ENCODE measurements around the gene UTF1.

UTF1 gene

DNA sequence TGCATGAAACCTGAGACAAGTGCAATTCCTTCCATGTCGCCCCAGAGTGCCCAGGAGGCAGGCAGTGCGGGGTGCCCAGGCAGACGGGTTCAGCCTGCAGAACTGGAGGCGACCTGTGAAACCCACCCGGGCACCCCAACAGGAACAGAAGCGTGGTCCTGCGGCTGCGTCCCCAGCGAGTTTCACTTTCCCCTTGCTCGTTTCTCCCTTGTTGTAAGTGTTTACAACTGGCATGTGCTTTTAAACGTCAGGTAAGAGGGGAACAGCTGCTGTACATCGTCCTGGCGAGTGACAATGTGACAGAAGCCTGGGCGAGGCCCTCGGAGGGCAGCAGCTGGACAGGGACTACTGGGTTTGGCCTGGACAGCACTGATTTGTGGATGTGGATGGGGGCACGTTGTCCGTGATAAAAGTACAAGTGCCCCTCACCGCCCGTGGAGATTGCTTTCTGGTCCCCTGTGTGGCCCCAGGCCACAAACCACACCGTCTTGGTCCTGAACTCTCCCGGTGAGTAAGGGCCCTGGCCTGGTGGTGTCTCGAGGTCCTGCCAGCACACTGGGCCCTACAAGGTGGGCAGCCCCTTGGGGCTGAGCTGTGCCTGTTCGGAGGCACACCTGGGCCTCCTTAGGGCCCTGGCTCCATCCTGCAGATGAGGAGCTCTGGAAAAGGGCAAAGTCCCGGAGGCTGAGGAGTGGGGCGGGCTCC lies 11.6 kb downstream of the UTF1 start:
- FAIRE-seq (peak; percentile 67), DNase-seq (ENCODE audit: extremely low spot score, insufficient read length, low read depth) (no peak)

DNA sequence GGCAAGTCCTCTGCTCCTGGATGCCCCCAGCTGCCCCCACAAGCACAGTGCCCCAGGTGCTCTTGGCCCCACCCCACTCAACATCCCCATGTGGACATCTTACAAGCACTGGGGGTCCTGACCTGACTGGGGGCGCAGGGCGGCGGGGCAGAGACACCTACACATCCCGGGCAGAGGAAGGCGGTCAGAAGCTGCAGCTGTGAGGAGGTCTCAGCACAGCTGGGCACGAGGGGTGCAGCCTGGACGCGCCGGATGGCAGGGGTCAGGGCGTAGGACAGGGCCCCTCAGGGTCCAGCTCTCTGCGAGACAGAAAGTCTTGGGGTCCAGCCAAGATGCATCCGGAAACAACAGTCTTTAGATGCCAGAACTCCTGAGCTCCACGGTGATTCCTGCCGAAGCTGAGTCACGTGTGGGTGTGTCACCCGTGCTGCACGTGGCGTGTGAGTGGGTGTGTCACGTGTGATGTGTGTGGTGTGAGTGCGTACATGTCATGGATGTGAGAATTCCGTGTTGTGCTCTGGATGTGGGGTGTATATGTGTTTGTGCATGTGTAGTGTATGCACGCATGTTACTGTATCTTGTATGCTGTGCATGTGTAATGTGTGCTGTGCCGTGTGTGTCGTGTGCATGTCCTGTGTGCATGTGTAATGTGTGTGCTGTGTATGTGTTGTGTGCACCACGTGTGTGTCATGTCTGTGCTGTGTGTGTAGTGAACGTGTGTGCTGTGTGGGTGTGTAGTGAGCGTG lies 12.8 kb downstream of the UTF1 start:
- DNase-seq (ENCODE audit: extremely low spot score, insufficient read length, low read depth) (no peak), FAIRE-seq (no peak)

DNA sequence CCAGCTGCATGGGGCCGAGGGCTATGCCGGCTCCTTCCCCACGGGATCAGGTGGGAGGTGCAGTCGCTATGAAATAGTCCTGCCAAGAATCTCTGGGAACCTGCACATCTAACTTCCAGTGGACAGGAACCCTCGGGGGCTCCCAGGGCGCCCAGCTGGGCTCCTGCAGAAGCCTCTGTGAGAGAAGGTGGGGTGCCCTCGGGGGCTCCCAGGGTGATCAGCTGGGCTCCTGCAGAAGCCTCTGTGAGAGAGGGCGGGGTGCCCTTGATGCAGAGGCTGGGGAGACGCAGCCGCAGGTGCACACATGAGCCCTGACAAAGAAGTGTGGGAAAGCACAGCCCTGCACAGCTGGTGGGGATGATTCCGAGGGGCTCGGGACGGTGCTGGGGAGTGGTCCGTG lies 13.6 kb downstream of the UTF1 start:
- DNase-seq (ENCODE audit: extremely low spot score, insufficient read length, low read depth) (no peak), FAIRE-seq (no peak)

DNA sequence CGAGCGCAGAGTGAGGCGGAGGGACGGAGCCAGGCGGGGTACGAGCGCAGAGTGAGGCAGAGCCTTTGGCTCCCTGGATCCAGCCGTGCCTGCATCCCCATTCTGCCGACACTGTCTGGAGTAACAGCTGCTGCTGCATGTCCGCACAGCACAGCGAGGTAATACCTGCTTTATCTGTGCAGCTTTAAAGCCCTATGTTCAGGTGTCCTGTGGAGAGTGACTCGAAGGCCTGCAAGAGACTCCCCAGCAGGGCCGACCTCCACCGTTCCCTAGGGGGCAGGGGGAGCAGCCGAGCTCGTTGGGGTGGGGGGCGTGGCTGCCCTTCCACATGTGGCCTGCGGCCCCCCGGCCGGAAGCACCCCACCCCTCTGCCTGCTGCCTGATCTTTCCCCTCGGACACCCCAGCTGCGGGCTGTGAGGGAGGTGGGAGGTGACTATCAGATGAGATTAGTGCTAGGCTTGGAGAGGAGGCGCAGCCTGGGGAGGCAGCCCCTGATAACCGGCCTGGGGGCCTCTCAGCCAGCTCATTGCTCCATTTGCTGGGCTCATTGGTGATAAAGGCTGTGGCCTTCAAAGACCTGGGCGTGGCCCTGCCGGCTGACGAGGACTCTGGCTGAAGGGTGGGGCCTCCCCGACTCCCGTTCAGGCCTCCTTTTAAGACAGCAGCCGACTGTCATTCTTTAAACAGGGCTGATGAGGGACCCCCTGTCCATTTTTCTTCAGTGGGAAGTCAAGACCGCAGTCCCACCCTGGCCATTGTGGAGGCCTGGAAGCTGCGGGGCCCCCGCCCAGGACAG lies 15.6 kb downstream of the UTF1 start:
- no peak for FAIRE-seq
- no peak for DNase-seq (ENCODE audit: extremely low spot score, insufficient read length, low read depth)

DNA sequence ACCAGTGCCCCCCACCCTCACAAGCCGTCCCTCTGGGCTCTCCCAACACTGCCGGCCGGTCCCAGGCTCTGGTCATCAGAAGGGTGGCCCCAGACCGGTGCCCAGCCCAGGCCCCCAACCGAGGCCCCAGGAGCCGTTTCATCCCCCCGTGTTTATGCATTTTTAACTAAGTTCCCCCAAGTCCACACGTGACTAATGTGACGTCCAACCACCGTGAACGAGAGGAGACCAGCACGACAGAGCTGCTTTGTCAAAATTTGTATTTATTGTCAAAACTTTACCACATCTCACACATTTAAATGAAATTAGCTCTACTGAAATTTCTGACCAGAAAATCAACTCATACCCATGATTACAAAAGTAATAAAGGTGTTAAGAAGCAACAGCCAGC lies 16.2 kb downstream of the UTF1 start:
- FAIRE-seq: no peak
- DNase-seq (ENCODE audit: extremely low spot score, insufficient read length, low read depth): no peak

DNA sequence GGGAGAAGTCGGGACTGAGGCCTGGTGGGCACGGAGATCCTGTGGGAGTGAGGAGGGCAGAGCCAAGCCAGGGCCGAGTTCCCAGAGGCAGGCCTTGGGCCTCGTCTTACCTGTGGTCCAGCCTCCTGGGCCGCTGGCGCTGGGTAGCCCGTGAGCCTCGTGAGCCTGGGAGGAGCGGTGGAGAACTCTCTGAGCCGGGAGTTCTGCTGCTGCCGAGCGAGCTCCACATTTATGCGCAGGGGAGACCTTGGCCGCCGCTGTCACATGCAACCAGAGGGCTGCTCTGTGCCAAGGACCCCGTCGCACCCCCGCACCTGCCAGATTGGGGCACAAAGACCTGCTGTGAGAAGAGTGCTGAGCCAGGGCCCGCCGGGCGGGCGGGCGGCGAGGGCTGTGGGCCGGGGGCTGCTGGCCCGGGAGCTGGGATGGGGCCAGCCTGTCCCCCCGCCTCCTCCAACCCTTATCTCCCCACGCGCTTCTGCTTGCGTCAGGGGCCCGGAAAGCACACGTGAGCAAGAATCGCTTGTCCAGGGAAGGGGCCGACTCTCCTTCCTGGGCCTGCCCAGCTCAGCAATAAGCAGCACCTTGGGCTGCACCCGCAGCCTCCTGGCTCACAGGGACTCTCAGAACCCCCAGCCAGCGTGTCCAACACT lies 17.8 kb downstream of the UTF1 start:
- no peak for DNase-seq (ENCODE audit: extremely low spot score, insufficient read length, low read depth)
- no peak for FAIRE-seq

DNA sequence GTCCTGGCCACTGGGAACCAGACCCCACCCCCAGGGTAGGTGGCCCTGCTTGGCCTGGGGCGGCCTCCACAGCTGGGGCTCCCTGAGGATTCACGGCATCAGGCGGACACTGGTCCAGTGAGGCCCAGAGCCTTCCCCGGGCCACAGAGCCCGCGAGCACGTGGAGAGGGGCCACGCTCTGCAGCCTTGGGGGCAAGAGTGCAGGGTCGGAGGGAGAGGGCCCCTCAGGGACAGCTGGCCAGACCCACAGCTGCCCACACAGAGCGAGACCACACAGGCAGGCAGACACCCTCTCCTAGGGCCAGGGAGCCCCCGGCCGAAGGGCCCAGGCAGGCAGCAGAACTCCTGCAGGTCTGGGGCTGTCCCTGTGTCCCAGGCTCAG lies 18.3 kb downstream of the UTF1 start:
- DNase-seq (ENCODE audit: extremely low spot score, insufficient read length, low read depth): no peak
- no peak for FAIRE-seq

DNA sequence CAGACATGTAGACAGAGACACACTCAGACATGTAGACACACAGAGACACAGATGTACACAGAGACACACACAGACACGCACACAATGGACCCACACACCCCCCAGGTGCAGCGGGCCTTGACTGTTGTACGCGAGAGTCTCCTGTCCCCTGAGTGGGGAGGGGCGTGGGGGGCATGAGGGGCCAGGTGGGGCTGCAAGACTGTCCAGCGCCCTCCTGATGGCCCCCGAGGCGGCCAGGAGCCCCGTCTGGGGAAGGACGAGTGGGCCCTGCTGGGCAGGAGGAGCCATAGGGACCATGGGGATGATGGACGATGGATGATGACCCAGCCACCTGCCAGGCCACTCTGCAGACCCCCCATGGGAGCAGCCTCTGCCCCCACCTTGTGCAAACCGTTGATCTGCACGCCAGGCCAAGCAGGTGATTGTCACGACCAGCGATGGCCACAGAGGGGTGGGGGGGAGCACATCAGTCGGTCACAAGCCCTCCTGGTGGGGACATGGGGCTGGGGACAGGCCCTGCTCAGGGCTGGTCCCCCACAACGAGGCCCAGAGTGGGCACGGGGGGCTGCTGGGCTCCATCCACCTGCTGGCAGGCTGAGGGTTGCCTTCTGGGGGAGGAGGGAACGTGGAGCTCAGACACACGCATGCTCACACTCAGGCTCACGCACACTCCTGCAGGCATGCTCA lies 19.2 kb downstream of the UTF1 start:
- DNase-seq (ENCODE audit: extremely low spot score, insufficient read length, low read depth) (no peak), FAIRE-seq (no peak)

DNA sequence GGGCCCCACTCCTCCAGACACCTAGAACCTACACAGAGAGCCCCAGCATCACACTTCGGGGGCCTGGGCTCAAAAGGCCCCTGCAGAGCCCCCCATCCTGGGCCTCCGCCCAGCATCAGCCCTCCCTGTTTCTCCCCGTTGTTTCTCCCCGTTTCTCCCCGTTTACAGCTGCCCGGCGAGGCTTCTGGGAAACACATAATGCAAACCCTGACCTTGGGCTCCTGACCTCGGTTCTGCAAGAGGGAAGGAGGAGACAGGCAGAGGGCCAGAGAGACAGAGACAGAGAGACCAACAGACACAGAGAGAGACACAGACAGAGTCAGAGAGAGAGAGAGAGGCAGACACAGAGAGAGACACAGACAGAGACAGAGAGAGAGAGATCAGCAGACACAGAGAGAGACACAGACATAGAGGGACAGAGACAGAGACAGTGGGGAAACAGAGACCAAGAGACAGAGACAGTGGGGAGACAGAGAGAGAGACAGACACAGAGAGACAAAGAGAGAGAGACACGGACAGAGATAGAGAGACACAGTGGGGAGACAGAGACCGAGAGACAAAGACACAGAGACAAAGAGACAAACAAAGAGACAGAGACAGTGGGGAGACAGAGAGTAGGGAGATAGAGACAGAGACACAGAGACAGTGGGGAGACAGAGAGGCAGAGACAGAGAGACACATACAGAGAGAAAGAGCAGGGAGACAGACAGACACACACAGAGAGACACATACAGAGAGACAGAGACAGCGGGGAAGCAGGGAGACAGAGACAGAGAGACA lies 20.1 kb downstream of the UTF1 start:
- no peak for FAIRE-seq

DNA sequence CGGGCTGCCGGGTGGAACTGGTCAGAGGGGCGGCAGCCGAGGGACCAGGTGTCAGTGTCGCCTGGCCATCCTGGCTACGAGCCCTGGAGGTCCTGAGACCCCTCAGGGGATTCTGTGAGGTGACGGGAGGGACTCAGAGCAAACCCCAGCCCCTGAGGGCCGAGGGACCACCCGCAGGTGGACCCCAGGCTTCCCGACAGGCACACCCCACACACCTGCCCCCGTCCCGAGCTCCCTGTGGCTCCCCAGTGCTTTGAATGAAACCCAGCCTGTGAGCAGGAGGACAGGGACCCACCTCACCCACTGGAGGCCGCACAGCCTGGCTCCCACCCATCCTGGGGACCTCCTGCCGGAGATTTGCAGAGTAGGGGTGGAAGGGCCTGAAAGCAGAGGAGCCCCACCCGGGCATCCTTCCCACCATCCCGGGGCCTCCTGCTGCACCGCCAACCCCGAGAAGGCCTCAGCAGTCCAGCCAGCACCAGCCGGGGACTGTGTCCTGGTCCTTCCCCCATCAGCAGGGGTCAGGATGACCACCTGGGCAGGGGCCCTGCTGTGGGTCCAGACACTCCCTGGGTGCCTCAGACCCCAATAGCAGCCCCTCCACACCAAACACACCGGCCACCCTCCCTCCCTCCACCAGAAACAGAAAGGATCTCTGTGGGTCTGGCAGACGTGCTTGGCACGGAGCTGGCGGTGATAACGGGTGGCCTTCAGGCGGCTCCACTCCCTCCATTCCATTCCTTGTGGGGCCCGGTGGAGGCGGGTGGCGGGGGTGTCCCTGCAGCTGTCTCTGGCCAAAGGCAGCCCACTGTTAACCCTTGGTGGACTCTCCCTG lies 21.6 kb downstream of the UTF1 start:
- FAIRE-seq: no peak

More for the DNA sequence above, 20.1 kb downstream of the UTF1 start:
- no peak for DNase-seq (ENCODE audit: extremely low spot score, insufficient read length, low read depth)

DNA sequence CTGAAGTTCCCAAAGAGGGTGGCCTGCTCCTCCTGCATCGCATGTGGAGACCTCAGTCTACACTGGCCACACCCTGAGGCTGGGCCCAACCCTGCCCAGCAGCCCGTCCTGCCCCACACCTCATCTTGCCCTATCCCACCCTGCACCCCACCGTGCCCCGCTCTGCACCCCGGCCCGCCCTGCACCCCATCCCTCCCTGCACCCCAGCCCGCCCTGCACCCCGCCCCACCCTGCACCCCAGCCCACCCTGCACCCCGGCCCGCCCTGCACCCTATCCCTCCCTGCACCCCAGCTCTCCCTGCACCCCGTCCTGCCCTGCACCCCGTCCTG lies 22.2 kb downstream of the UTF1 start:
- DNase-seq (ENCODE audit: extremely low spot score, insufficient read length, low read depth): no peak
- FAIRE-seq: no peak

More for the DNA sequence above, 21.6 kb downstream of the UTF1 start:
- DNase-seq (ENCODE audit: extremely low spot score, insufficient read length, low read depth): no peak

DNA sequence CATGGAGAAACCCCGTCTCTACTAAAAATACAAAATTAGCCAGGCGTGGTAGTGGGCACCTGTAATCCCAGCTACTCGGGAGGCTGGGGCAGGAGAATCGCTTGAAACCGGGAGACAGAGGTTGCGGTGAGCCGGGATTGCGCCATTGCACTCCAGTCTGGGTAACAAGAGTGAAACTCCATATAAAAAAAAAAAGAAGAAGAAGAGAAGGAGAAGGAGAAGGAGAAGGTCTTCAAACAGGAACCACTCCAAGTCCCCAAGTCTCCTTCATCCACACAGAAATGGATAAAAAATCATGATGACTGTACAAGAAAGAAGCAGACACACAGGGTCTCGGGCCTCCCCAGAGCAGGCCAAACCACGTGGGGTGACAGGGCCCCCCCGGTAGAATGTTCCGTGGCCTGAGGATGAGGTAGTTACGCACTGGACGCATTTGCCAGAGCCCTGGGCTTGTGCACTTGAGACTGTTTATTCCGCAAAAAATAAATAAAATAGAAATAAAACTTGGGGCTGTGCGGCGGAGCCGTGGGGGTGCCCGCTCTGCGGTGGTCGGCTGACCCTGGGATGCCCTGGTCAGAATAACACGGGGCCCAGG lies 23.4 kb downstream of the UTF1 start:
- FAIRE-seq (no peak), DNase-seq (ENCODE audit: extremely low spot score, insufficient read length, low read depth) (no peak)

DNA sequence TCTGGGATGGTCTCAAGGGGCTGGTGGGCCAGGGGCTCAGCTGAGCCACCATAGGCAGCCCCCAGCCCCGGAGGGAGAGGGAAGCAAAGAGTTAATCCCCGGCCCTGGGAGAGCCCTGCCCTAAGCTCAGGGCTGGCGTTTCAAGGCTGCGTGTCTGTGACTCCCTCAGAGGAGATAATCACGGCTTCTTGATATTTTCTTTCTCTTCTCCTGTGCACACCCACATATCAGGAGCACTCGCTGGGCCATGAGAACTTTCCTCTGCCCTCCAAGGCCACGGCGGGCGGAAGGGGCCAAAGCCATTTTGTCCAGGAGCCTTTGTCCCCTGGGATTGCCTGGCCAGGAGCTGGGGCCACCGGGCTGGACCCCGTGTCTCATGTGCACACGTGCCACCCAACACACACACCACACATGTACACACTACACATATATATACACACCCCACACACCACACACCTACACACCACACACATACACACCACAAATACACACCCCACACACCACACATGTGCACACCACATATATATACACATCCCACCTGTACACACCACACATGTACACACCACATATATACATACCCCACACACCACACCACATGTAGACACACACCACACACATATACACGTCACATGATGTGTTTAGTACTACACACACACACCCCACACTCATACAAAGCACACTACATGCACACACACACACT lies 24.6 kb downstream of the UTF1 start:
- FAIRE-seq: no peak
- DNase-seq (ENCODE audit: extremely low spot score, insufficient read length, low read depth): no peak

DNA sequence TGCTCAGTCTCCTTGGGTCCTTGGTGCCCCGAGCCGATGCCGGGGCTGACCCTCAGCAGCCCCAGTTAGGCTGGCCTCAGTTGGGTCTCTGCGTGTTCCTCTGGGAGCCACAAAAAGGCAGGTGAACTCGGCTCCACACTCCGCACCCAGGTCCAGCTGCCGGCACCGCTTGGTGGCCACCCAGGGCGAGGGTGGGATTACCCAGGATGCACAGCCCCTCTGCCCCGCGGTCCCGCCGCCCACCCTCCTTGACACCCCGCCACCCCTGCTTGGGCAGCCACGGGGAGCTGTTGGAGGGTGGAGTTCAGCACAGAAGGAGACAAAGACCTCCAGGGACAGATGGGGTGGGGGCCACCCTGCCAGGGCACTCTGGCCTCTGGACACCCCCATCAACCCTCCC lies 25.3 kb downstream of the UTF1 start:
- DNase-seq (ENCODE audit: extremely low spot score, insufficient read length, low read depth) (no peak), FAIRE-seq (no peak)

DNA sequence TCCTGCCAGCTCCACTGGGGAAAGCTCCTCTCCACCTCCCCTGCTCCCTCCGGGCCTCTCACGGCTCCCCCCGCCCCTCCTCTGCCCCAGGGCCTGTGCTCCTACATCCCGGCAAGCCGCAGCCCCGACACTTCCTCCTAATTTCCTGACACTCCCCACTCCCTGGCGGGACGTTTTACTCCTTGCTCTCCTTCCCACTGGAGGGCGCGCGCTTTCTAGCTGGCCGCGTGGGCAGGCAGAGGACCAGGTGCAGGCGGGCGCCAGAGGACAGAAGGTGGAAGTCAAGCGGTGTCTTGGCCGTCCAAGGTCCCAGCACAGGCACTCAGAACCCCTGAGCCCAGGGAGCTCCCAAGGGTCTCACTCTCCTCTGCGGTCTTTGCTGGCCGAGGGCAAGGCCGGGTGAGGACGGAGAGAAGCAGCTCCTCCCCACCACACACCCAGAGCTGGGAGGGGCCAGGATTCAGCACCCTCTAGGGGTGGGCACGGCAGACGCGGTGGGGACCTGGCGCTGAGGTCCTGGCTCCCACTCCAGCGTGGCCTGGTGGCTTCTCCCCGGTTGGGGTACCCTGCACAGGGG lies 27.6 kb downstream of the UTF1 start:
- FAIRE-seq (peak; percentile 62), DNase-seq (ENCODE audit: extremely low spot score, insufficient read length, low read depth) (no peak)

DNA sequence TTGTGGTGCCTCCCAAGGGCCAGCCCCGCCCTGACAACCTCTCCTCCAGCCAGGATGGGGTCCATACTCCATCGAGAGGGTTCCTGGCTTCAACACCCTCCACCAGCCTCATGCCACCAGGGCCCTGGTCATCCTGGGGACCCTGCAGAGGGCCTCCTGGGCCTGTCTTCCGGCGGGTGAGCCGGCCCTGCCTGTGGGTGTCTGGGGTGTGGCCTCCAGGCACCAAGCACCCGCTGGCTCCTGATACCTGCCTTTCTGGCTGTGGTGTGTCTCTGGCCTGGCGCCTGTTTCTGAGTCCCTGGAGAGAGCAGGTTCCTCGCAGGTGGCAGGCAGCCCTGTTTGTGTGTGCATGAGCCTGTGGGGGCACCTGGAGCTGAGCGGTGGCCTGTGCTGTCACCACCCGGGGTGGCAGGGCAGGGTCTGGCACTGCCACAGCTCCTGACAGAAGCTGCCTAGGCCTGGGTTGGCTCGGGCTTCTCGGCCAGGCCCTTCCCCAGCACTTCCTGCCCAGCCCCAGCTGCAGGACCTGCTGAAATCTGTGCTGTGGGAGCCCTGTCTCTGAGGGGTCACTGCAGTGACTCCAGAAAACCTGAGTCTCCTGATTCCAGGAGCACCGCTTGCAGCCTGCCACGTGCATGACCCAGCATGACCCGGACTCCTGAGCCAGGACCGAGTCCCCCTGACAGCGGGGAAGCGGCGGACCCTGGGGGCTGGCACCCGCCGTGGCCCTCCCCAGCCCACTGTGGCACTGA lies 28.2 kb downstream of the UTF1 start:
- FAIRE-seq: peak; percentile 45
- DNase-seq (ENCODE audit: extremely low spot score, insufficient read length, low read depth): no peak

Data from GM18507 (cell line).